Cardiac fibroblast (primary cell): ENCODE results near the gene KLK6.

ENCODE experiments used
- DNase-seq, 2 donors: peaks; one replicate each; pipeline versions ENCODE4 v3.0.0 to v3.0.0-alpha.2; 2010; ENCODE audit warnings: low read depth in 2 of 2
- H3K4me3 ChIP-seq, 2 donors: replicated peaks in 1 of 2; 1 replicate in 1 of 2; 2 replicates in 1 of 2; pipeline ENCODE4 v1.5.1; 2011; ENCODE audit warnings: low read depth in 2 of 2, low read length in 2 of 2, mild to moderate bottlenecking in 2 of 2, moderate library complexity in 1 of 2
- TF ChIP-seq, protein P1 (sequence below): IDR thresholded peaks from one replicate; pipeline ENCODE4 v1.5.1; 2011; ENCODE audit warnings: low read depth, mild to moderate bottlenecking, low read length, inconsistent platforms

Gene KLK6

DNA sequence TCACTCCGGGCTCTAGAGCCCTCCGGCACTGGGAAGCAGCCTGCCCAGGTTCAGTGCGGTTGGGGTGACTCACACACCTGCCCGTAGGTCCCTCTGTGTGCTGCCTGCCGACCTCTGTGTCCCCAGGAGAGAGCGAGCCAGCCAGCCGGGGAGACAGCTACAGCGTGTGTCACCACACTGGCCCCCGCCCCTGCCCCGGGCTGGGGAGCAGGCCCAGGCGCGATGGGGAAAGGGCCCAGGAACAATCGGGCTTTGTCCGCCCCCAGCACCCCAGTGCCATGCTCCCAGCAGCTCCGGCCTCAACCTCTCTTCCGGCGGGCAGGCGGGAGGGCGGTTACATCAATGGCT is at the start of gene KLK6:
Gene KLK6 (minus strand): TSS at position 179 of the 348 bp plus-strand sequence. CDS start 1,487 bp downstream, outside the sequence.
- TF ChIP-seq, protein P1, sequence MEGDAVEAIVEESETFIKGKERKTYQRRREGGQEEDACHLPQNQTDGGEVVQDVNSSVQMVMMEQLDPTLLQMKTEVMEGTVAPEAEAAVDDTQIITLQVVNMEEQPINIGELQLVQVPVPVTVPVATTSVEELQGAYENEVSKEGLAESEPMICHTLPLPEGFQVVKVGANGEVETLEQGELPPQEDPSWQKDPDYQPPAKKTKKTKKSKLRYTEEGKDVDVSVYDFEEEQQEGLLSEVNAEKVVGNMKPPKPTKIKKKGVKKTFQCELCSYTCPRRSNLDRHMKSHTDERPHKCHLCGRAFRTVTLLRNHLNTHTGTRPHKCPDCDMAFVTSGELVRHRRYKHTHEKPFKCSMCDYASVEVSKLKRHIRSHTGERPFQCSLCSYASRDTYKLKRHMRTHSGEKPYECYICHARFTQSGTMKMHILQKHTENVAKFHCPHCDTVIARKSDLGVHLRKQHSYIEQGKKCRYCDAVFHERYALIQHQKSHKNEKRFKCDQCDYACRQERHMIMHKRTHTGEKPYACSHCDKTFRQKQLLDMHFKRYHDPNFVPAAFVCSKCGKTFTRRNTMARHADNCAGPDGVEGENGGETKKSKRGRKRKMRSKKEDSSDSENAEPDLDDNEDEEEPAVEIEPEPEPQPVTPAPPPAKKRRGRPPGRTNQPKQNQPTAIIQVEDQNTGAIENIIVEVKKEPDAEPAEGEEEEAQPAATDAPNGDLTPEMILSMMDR: no peak
- no peak for DNase-seq
- no peak within 1 kb of the TSS for H3K4me3 ChIP-seq

DNA sequence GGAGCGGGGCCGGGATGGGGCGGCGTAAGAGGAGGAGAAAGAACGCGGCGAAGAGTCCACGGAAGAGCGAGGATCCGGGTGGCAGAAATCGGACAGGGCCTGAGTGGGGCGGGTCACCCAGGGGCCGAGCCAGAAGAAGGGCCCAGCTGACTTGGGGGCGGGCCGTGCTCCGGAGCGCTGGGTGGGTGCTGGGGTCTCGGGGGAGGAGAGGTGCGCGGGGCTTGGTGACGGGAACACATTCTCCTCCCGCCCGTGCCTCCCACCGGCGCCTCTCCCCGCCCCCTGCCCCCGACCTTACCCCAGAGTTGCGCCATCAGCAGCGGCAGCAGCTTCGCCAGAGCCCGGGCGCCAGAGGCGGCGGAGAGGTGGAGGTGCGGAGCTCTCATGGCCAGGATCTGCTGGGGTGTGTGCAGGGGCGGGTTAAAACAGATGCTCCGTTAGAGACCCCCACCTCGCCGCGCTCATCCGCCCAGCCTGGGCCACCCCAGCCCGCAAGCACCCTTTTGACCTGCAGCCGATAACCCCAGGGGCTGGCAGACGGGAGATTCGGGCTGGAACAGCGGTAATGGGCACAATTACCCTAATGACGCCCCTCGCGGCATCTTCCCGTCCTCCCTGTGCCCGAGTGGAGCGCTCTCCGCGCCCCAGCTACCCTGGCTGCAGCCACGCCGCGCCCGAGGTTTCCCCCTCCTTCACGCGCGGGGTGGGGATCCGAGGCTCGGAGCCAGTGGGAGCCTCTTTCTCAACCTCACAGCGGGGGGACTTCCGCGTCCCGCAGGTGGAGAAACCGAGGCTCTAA is 49.6 kb upstream of the KLK6 start:
- peak overlapping the region in 1 of 2 donors; percentile 19 for H3K4me3 ChIP-seq
- DNase-seq: peak in 1 of 2 donors; percentile 44
- TF ChIP-seq, protein P1: no peak

DNA sequence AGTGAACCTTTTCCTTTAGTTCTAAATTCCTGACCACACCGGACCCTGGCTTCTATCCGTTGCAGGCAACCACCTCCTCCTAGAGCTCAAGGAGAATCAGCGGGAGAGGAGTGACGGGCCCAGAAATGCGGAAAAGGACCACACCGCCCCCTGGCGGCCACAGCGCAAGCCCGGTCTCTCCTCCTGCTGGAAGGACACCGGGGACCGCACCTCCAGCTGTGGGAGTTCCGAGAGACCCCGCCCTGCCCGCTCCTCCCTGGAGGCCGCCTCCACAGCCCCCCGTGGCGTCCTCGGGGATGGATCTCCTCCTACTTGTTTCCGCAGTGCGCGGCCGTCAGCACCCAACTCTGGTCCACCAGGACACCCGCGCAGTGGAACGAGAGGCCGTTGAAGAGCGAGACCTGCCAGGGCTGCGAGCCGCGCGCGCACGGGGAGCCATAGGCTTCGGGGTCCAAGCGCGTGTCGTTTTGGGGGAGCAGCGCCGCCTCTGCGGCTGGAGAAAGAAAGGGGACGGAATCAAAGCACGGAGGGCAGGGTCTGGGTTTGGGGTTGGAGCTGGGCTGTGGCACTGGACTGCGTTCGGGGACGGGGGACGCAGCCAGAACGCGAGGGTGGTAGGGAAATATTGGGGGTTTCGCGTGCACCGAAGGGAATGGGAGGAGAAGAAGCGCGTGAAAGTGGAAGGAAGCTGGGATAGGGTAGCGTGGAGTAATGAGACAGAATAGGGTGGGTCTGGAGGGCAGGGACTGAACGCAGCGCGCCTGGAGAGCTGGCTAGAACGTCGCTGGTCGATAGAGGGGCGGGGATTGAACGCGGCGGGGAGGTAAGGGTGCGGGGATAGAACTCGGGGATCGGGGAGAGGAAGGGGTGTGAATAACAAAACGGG is 47.6 kb upstream of the KLK6 start:
- DNase-seq: peak; percentile 49 to 61

GRCh38 chr19:51015691-51016267 is 46.4 kb upstream of the KLK6 start:
- no peak overlapping the region for H3K4me3 ChIP-seq
- DNase-seq: no peak
- TF ChIP-seq, protein P1: no peak

More for the DNA sequence above, 47.6 kb upstream of the KLK6 start:
- peak overlapping the region in 1 of 2 donors; percentile 25 for H3K4me3 ChIP-seq
- TF ChIP-seq, protein P1: peak; percentile 66

GRCh38 chr19:51014242-51014641 is 44.9 kb upstream of the KLK6 start:
- H3K4me3 ChIP-seq: no peak overlapping the region
- DNase-seq: no peak
- TF ChIP-seq, protein P1: no peak

- TF ChIP-seq, protein P1: no peak
- DNase-seq: no peak
- no peak overlapping the region for H3K4me3 ChIP-seq
These were observed 43.3 kb upstream of the KLK6 start for GRCh38 chr19:51012661-51013190.
